Measurements from ENCODE around the gene ADCK2.
"Not testable (repeated sequence)": the region's sequence is repeated elsewhere in the genome, so short reads cannot be mapped to it uniquely, and the experiment has no call there.

Gene ADCK2

DNA sequence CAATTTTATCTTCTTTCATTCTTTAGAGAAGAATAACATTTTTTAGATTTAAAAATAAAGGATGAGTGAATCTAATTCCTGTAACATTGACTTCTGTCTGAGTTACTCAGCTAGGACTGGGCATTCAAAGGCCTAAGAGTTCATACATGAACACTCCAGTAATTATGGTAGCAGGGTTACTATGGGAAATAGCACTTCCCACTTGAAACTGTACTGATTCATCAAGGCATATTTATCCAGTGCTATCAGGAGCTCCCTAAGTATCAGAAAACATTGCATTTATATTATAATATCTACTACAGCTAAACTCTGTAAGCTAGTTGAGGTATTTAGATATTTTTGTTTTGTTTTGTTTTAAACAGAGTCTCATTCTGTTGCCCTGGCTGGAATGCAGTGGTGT is 65.5 kb downstream of the ADCK2 start:
- H3K27ac ChIP-seq: no peak overlapping the region
- TF ChIP-seq ZFX (IDR thresholded peaks at IDR 0.05): no peak
- TF ChIP-seq, protein P1, sequence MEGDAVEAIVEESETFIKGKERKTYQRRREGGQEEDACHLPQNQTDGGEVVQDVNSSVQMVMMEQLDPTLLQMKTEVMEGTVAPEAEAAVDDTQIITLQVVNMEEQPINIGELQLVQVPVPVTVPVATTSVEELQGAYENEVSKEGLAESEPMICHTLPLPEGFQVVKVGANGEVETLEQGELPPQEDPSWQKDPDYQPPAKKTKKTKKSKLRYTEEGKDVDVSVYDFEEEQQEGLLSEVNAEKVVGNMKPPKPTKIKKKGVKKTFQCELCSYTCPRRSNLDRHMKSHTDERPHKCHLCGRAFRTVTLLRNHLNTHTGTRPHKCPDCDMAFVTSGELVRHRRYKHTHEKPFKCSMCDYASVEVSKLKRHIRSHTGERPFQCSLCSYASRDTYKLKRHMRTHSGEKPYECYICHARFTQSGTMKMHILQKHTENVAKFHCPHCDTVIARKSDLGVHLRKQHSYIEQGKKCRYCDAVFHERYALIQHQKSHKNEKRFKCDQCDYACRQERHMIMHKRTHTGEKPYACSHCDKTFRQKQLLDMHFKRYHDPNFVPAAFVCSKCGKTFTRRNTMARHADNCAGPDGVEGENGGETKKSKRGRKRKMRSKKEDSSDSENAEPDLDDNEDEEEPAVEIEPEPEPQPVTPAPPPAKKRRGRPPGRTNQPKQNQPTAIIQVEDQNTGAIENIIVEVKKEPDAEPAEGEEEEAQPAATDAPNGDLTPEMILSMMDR (conservative IDR thresholded peaks at IDR 0.05): no peak

DNA sequence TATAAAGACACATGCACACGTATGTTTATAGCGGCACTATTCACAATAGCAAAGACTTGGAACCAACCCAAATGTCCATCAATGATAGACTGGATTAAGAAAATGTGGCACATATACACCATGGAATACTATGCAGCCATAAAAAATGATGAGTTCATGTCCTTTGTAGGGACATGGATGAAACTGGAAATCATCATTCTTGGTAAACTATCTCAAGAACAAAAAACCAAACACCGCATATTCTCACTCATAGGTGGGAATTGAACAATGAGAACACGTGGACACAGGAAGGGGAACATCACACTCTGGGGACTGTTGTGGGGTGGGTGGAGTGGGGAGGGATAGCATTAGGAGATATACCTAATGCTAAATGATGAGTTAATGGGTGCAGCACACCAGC is 70.5 kb downstream of the ADCK2 start:
- not testable (repeated sequence) for H3K27ac ChIP-seq

DNA sequence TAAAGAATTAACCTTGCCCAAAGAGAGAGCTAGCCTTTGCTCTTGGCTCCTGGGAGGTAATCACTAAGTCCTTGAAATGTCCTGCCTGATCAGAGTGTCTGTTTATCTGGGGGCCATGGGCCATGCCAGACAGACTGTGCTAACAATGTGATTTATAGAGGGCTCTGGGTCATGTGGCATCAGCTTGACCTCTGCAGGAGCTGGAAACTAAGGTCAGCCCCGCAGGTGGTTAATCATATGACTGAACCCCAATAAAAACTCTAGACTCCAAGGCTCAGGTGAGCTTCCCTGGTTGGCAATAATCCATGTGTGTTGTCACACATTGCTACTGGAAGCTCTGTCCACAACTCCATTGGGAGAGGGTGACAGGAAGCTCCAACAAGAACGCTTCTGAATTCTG is 71.3 kb downstream of the ADCK2 start:
- TF ChIP-seq ZFX (IDR thresholded peaks at IDR 0.05): no peak
- TF ChIP-seq, protein P1 (conservative IDR thresholded peaks at IDR 0.05): no peak
- no peak overlapping the region for H3K27ac ChIP-seq

Data from C4-2B (cell line).